Germinal center (tissue), 1 donor: ENCODE data around the gene ROCK2.
"Not testable (repeated sequence)": the region's sequence is repeated elsewhere in the genome, so short reads cannot be mapped to it uniquely, and the experiment has no call there.

Experiments used
- DNase-seq: peaks from one replicate; pipeline ENCODE4 v3.0.0; 2012; ENCODE audit warnings: mixed read lengths, low spot score

Gene ROCK2

GRCh38 chr2:11340717-11341116, 3.7 kb downstream of the ROCK2 start:
- no peak for DNase-seq

DNA sequence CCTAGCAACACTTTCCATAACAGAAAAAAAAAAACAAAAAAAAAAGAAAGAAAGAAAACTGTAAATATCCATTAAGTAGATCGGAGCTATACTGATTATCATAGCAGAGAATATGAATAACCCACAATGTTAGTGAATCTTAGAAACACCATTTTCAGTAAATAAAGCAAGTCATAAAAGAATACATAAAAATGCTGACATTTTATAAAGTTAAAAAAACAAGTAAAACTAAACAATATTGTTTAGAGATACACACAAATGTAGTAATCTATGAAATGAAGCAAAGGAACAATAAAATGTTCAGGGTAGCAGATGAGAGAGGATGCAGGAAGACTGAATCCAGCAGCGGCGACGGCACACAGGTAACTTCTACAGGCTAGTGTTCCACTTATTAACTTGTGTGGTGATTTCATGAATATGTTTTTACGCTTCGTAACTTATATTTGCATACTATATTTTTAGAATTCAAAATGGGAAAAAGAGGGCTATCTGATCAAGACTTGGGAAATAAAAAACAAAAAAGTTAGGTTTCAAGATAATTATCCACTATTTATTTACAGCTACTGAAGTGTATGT, 4.8 kb downstream of the ROCK2 start:
- DNase-seq, result no peak

DNA sequence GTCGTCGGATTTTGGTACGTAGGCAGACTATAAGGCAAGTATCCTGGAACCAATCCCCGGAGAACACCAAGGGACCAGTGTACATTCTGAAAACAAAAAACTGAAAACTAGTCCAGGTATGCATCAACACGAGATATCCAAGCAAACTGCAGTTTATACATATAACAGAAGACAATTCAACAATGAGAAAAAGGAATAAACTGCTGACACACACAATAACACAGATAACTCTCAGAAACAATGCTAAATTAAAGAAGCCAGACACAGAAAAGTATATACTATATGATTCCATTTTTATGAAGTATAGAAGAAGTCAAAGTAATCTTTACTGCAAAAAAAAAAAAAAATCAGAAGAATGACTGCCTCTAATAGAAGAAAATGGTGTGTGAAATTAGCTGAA, 5.9 kb downstream of the ROCK2 start:
- DNase-seq, result no peak

GRCh38 chr2:11337909-11338308, 6.5 kb downstream of the ROCK2 start:
- DNase-seq, result no peak

- no peak for DNase-seq
Measured at GRCh38 chr2:11336189-11336588, 8.2 kb downstream of the ROCK2 start.

DNA sequence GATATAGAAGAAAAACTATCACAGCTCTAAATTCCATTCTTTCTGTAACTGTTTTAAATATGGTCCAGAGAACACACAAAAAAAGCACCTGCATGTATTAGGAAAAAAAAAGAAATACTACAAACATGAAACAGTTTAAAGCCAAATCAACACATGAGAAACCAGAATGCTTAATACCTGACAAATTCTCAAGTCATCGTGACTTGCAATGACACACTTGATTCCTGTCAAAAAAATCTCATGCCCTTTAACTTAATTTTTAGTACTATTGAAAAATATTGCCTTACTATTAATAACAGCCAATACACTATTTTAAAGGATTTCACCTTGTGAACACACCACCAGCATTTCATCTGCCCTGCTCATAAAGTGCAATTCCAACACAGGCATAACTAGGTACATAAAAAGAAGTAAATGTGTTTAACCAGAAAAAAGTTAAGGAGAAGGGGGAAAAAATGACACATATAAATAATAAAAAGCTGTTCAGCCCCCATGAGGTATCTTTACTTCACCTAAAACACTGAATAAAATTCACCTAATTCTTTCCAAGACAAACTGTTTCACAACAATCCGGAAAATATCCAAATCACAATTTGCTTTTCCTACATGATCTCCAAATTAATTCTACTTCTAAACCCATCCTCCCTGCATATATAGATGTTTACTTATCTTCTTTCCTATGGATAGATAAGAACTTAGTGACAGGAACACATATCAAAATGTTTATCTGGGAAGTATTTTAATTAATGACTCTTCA, 10.8 kb downstream of the ROCK2 start:
- no peak for DNase-seq

DNA sequence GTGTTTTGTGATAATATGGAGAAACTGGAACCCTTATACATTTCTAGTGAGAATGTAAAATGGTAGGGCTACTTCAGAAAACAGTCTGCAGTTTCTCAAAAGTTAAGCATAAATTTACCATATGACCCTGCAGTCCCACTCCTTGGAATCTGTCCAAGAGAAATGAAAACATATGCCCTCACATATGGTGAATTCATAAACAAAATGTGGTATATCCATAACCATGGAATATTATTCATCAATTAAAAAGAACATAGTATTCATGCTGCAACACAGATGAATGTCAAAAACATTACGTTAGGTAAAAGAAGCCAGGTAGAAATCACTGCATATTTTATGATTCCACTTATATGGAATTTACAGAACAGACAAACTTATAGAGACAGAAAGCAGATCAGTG, 11.8 kb downstream of the ROCK2 start:
- no peak for DNase-seq

DNA sequence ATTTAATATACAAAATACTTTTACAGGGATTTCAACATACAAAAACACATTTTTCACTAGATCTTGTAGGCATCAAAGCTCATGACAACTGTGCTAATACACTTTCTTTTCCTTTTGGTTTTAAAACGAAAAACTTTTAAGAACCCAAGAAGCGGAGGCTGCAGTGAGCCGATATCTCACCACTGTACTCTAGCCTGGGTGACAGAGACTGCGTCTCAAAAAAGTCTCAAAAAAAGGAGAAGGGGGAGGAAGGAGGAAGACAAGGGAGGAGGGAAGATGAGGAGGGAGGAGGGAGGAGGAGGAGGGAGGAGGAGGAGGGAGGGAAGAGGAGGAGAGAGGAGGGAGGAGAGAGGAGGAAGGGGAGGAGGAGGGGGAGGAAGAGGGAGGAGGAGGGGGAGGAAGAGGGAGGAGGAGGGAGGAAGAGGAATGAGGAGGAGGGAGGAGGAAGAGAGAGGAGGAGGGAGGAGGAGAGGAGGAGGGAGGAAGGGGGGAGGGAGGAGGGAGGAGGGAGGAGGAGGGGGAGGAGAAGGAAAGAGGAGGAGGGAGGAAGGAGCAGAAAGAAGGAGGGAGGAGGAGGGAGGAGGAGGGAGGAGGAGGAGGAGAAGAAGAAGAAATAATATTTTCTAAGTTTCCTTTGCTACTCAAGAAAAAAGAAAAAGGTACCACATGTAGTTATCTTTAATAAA, 13.8 kb downstream of the ROCK2 start:
- no peak for DNase-seq

GRCh38 chr2:11329776-11330175, 14.7 kb downstream of the ROCK2 start:
- DNase-seq, result no peak

GRCh38 chr2:11328522-11328921, 15.9 kb downstream of the ROCK2 start:
- DNase-seq, result not testable (repeated sequence)

GRCh38 chr2:11327871-11328270, 16.6 kb downstream of the ROCK2 start:
- no peak for DNase-seq

GRCh38 chr2:11326677-11327211, 17.7 kb downstream of the ROCK2 start:
- no peak for DNase-seq

DNA sequence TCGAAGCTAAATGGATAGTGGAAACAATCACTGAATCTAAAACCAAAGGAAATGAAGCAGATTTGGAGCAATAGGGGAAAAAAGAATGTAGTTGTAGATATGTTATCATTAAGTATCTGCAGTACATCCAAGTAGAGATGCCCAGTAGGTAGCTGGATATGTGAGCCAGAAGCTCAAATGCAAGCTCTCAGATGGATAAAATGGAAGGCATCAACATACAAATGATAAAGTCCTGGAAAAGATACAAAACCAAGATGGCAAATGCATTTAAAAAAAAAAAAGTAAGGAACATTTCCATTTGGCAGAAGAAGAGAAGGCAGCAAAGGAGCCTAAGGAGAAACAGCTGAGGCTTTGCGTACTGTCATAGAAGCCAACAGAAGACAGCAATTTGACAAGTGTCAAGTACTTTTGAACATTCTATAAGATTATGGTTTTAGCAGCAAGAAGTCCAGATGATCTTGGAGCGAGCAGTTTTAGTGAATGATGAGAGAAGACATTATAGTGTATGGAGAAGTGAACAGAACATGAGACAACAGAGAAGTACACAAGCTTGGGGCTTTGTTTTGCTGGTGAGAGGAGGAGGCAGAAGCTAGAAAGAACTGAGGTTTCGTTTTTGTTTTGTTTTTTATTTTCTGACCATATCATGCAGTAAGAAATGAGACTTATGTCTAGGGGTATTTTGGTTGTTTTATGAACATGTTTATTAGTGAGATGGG, 18.3 kb downstream of the ROCK2 start:
- DNase-seq, result no peak

GRCh38 chr2:11321847-11322246, 22.6 kb downstream of the ROCK2 start:
- DNase-seq, result no peak

- DNase-seq, result no peak
Measured at GRCh38 chr2:11320698-11321492, 23.5 kb downstream of the ROCK2 start.

DNA sequence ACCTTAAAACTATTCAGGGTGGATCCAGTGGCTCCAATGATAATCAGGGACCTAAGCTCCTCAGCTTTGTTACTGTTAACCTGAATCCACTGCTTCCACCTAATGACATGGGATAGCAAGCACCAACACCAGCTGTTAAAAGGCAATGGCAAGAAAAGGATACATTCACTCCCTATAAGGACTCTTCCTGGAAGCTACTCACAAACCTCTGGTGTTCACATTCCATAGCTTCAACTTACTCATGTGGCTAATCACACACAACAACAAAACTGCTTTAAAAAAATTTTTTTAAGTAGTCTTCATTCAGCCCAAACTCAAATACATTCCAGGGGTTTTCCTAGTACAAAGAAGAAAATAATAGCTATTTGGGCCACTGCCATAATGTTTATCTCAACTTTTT, 24.5 kb downstream of the ROCK2 start:
- DNase-seq, result no peak

- DNase-seq, result no peak
Measured at GRCh38 chr2:11315074-11315705, 29.2 kb downstream of the ROCK2 start.

GRCh38 chr2:11314487-11314886, 29.9 kb downstream of the ROCK2 start:
- no peak for DNase-seq

GRCh38 chr2:11312770-11313471, 31.5 kb downstream of the ROCK2 start:
- no peak for DNase-seq

- DNase-seq, result no peak
Measured at GRCh38 chr2:11311543-11311942, 32.9 kb downstream of the ROCK2 start.

DNA sequence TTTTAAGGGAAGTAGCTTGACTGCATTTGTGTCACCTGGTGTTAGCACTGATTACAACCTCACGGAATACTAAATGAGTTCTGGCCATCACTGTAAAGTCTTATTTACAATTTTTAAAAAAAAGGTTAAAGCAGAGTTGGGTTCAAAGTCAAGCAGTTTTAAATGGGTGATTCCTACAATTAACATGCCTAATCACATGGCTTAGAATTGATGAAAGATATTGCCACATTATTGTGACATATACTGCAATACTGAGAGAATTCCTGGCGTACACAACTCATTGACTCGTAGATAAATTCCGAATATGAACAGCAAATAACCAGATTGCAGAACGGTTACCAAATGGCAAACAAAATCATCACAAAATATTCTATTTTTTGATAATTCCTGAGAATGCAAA, 34.2 kb downstream of the ROCK2 start:
- DNase-seq, result no peak
